ENCODE data around the gene MAN1C1.

MAN1C1 gene

DNA sequence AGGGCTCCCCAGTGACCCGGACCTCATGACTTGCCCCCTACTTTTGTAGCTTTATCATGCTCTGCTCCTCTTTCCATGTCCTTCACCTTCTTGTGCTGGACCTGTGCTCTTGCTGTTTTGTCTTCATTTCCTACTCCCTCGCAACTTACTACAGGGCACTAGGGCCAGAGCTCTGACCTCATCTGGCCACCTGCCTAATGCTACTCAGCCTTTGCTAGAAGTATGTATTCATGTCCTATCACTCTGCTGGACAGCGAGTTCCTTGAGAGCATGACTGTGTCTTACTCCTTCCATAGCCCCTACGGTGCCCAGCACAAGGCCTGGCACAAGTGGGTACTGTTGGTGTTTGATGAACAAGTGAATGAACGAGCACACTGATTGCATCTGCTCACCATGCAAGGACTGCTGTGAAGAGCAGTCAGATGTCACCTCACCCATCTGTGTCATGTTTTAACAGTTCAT lies 205.1 kb downstream of the MAN1C1 start:
- CTCF ChIA-PET = no interaction called here
- peak overlapping the region; percentile 92 for H3K27ac ChIP-seq
- no peak for DNase-seq (ENCODE audit: low spot score)
- POLR2A ChIA-PET (ENCODE audit: low non-redundant PET) = no interaction called here
- TF ChIP-seq, protein P1, sequence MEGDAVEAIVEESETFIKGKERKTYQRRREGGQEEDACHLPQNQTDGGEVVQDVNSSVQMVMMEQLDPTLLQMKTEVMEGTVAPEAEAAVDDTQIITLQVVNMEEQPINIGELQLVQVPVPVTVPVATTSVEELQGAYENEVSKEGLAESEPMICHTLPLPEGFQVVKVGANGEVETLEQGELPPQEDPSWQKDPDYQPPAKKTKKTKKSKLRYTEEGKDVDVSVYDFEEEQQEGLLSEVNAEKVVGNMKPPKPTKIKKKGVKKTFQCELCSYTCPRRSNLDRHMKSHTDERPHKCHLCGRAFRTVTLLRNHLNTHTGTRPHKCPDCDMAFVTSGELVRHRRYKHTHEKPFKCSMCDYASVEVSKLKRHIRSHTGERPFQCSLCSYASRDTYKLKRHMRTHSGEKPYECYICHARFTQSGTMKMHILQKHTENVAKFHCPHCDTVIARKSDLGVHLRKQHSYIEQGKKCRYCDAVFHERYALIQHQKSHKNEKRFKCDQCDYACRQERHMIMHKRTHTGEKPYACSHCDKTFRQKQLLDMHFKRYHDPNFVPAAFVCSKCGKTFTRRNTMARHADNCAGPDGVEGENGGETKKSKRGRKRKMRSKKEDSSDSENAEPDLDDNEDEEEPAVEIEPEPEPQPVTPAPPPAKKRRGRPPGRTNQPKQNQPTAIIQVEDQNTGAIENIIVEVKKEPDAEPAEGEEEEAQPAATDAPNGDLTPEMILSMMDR (conservative IDR thresholded peaks at IDR 0.05; ENCODE audit: low read depth) = no peak

DNA sequence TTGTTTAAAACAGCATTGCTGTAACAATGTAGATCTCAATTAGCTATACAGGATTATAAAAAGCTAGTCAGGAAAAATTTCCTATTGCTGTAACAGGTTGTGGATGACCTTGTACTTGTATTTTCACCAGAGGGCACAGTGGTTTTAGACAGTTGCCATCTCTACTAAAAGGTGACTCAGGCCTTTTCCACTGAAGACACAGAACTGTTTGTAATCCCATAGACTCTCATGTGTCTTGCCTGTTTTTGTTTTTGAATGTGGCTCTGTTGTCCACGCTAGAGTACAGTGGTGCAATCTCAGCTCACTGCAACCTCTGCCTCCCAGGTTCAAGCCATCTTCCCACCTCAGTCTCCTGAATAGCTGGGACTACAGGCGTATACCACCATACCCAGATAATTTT lies 209.0 kb downstream of the MAN1C1 start:
- POLR2A ChIA-PET (ENCODE audit: low non-redundant PET) = no interaction called here
- peak overlapping the region; percentile 28 for H3K27ac ChIP-seq
- DNase-seq (ENCODE audit: low spot score) = no peak
- TF ChIP-seq, protein P1 (conservative IDR thresholded peaks at IDR 0.05; ENCODE audit: low read depth) = no peak
- CTCF ChIA-PET = interaction anchor here (0.9 kb wide), 1 partner anchor 102 kb away, joined by 3 read pairs; no protein-coding TSS in a partner anchor

- CTCF ChIA-PET = interaction anchor here (1.1 kb wide), 1 partner anchor 66 kb away, joined by 4 read pairs; no protein-coding TSS in a partner anchor
- DNase-seq (ENCODE audit: low spot score) = no peak
- POLR2A ChIA-PET (ENCODE audit: low non-redundant PET) = interaction anchor here (0.6 kb wide), 1 partner anchor 155 kb away, joined by 3 read pairs; no protein-coding TSS in a partner anchor
- H3K27ac ChIP-seq = peak overlapping the region; percentile 28; the same call in 1 of the 2 replicates
- TF ChIP-seq, protein P1 (conservative IDR thresholded peaks at IDR 0.05; ENCODE audit: low read depth) = no peak
These were observed 210.0 kb downstream of the MAN1C1 start for GRCh38 chr1:25826571-25826970.

DNA sequence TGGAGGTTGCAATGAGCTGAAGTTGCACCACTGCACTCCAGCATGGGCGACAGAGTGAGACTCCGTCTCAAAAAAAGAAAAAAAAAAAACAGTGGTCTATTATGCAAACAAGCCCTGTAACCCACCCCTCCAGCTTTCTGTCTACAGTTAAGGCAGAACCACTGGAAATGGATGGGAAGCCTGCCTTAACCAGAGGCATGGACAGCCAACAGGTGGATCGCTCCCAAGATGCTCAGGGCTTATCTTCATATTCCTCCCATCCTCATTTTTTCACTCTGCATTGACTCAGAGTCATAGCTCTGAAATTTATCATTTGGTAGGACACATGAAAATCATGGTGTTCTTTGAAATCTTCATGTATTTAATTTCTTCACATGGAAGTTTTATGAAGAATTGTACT lies 211.9 kb downstream of the MAN1C1 start:
- no peak for DNase-seq (ENCODE audit: low spot score)
- ChIA-PET POLR2A (ENCODE audit: low non-redundant PET) (no interaction called here), CTCF (interaction anchor here (0.5 to 0.7 kb wide), 4 partner anchors 9 to 404 kb away, joined by 3 read pairs; no protein-coding TSS in a partner anchor)

GRCh38 chr1:25829046-25829445 lies 212.5 kb downstream of the MAN1C1 start:
- TF ChIP-seq, protein P1 (conservative IDR thresholded peaks at IDR 0.05; ENCODE audit: low read depth) = no peak
- DNase-seq (ENCODE audit: low spot score) = no peak
- H3K27ac ChIP-seq = no peak overlapping the region
- ChIA-PET POLR2A (ENCODE audit: low non-redundant PET) (no interaction called here), CTCF (interaction anchor here (0.6 to 0.7 kb wide), 2 partner anchors 8 to 1763 kb away, joined by 3 read pairs; no protein-coding TSS in a partner anchor)

More for the DNA sequence above, 211.9 kb downstream of the MAN1C1 start:
- H3K27ac ChIP-seq = no peak overlapping the region
- TF ChIP-seq, protein P1 (conservative IDR thresholded peaks at IDR 0.05; ENCODE audit: low read depth) = no peak

- no peak for DNase-seq (ENCODE audit: low spot score)
- TF ChIP-seq, protein P1 (conservative IDR thresholded peaks at IDR 0.05; ENCODE audit: low read depth) = no peak
- POLR2A ChIA-PET (ENCODE audit: low non-redundant PET) = interaction anchor here (0.6 kb wide), 1 partner anchor 23 kb away, joined by 3 read pairs; no protein-coding TSS in a partner anchor
- CTCF ChIA-PET = interaction anchor here (0.5 kb wide), 1 partner anchor 24 kb away, joined by 4 read pairs; no protein-coding TSS in a partner anchor
- no peak overlapping the region for H3K27ac ChIP-seq
These were observed 215.1 kb downstream of the MAN1C1 start for GRCh38 chr1:25831569-25832196.

All from RWPE1 (cell line).